DMS114 treated with DMSO at 0.1 percent for 48 hours (cell line): ENCODE measurements around the gene MCCD1.

ENCODE experiments used
- DNase-seq: peaks from one replicate; lab custom pipeline; 2025; ENCODE audit not compliant: unreplicated experiment; lab: John Stamatoyannopoulos, UW

MCCD1 gene

GRCh38 chr6:31569861-31570536 is 41.2 kb downstream of the MCCD1 start:
- no peak for DNase-seq

DNA sequence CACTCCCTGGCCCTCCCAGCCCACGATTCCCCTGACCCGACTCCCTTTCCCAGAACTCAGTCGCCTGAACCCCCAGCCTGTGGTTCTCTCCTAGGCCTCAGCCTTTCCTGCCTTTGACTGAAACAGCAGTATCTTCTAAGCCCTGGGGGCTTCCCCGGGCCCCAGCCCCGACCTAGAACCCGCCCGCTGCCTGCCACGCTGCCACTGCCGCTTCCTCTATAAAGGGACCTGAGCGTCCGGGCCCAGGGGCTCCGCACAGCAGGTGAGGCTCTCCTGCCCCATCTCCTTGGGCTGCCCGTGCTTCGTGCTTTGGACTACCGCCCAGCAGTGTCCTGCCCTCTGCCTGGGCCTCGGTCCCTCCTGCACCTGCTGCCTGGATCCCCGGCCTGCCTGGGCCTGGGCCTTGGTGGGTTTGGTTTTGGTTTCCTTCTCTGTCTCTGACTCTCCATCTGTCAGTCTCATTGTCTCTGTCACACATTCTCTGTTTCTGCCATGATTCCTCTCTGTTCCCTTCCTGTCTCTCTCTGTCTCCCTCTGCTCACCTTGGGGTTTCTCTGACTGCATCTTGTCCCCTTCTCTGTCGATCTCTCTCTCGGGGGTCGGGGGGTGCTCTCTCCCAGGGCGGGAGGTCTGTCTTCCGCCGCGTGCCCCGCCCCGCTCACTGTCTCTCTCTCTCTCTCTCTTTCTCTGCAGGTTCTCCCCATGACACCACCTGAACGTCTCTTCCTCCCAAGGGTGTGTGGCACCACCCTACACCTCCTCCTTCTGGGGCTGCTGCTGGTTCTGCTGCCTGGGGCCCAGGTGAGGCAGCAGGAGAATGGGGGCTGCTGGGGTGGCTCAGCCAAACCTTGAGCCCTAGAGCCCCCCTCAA is 43.5 kb downstream of the MCCD1 start, which contains the start of gene LTA:
Gene LTA, plus strand, starts transcription at position 249 of the 871 bp plus-strand sequence. Its CDS starts 454 bp downstream, at position 703.
- no peak for DNase-seq

DNA sequence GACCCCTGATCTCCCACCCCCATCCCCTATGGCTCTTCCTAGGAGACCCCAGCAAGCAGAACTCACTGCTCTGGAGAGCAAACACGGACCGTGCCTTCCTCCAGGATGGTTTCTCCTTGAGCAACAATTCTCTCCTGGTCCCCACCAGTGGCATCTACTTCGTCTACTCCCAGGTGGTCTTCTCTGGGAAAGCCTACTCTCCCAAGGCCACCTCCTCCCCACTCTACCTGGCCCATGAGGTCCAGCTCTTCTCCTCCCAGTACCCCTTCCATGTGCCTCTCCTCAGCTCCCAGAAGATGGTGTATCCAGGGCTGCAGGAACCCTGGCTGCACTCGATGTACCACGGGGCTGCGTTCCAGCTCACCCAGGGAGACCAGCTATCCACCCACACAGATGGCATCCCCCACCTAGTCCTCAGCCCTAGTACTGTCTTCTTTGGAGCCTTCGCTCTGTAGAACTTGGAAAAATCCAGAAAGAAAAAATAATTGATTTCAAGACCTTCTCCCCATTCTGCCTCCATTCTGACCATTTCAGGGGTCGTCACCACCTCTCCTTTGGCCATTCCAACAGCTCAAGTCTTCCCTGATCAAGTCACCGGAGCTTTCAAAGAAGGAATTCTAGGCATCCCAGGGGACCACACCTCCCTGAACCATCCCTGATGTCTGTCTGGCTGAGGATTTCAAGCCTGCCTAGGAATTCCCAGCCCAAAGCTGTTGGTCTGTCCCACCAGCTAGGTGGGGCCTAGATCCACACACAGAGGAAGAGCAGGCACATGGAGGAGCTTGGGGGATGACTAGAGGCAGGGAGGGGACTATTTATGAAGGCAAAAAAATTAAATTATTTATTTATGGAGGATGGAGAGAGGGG is 44.7 kb downstream of the MCCD1 start:
- DNase-seq, result no peak

- DNase-seq, result no peak
Measured at GRCh38 chr6:31574106-31575061, 45.6 kb downstream of the MCCD1 start.

DNA sequence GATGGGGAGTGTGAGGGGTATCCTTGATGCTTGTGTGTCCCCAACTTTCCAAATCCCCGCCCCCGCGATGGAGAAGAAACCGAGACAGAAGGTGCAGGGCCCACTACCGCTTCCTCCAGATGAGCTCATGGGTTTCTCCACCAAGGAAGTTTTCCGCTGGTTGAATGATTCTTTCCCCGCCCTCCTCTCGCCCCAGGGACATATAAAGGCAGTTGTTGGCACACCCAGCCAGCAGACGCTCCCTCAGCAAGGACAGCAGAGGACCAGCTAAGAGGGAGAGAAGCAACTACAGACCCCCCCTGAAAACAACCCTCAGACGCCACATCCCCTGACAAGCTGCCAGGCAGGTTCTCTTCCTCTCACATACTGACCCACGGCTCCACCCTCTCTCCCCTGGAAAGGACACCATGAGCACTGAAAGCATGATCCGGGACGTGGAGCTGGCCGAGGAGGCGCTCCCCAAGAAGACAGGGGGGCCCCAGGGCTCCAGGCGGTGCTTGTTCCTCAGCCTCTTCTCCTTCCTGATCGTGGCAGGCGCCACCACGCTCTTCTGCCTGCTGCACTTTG is 46.7 kb downstream of the MCCD1 start, which contains the start of gene TNF:
Gene TNF, plus strand, starts transcription at position 231 of the 567 bp plus-strand sequence. Its CDS starts 177 bp downstream, at position 408.
- DNase-seq, result no peak

GRCh38 chr6:31575952-31576685 is 47.4 kb downstream of the MCCD1 start:
- no peak for DNase-seq

GRCh38 chr6:31576897-31577578 is 48.3 kb downstream of the MCCD1 start:
- no peak for DNase-seq

DNA sequence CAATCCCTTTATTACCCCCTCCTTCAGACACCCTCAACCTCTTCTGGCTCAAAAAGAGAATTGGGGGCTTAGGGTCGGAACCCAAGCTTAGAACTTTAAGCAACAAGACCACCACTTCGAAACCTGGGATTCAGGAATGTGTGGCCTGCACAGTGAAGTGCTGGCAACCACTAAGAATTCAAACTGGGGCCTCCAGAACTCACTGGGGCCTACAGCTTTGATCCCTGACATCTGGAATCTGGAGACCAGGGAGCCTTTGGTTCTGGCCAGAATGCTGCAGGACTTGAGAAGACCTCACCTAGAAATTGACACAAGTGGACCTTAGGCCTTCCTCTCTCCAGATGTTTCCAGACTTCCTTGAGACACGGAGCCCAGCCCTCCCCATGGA is 48.8 kb downstream of the MCCD1 start:
- DNase-seq, result no peak

DNA sequence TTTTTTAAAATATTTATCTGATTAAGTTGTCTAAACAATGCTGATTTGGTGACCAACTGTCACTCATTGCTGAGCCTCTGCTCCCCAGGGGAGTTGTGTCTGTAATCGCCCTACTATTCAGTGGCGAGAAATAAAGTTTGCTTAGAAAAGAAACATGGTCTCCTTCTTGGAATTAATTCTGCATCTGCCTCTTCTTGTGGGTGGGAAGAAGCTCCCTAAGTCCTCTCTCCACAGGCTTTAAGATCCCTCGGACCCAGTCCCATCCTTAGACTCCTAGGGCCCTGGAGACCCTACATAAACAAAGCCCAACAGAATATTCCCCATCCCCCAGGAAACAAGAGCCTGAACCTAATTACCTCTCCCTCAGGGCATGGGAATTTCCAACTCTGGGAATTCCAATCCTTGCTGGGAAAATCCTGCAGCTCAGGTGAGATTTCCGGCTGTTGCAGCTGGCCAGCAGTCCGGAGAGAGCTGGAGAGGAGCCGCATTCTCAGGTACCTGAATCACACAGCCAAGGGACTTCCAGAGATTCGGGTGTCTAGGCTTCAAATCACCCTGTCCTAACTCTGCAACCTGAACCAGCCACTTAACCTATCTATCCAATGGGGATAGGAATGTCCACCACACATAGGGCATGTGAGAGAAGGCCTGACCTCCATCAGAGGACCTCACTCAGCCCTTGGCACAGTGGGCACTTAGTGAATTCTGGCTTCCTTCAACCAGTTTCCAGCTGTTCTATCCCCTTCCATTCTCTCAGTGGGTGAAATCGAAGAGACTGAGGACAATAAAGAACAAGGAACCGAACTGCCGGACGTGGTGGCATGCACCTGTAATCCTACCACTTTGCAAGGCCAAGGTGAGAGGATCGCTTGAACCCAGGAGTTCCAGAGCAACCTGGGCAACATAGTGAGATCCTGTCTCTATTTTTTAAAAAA is 49.7 kb downstream of the MCCD1 start:
- no peak for DNase-seq

DNA sequence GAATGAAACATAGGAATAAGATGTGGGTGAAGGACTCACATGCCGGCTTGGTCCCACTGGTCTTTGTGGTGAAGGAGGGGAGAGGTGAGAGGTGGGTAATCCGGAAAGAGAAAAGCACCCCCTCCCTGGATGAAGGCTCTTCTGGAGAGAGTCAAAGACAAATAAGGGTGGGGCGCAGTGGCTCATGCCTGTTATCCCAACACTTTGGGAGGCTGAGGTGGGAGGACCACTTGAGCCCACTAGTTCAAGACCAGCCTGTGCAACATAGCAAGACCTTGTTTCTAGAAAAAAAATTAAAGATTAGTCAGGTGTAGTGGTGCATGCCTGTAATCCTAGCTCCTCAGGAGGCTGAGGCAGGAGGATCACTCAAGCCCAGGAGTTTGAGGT is 50.4 kb downstream of the MCCD1 start:
- no peak for DNase-seq
